Measurements from ENCODE around the gene SLC4A4. TPM values are rescaled to one million over a fixed set of nuclear protein-coding genes. Genes with fewer than 3 reads are reported as not detected.

The SLC4A4 gene
- total RNA-seq, 1 experiment from 2014 or later = 0.92 TPM

DNA sequence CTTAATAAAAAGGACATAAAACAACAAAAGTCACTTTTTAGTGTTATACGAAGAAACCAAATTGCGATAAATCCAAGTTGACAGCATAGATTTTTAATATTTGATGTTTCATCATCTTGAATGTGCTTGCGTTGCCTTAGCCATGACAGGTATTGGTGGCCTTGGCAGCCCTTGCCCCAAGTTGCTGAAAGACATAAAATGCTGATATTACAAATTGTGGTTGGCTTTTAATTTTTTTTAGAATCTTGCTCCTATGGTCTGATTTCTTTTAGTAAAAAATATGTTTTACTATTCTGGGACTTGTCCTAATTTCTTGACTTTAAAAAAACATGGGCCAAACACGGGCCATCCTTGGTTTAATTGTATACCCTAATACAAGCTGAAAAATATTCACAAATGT, 122.6 kb downstream of the SLC4A4 start:
- Mint-ChIP-seq H3K27ac (no peak overlapping the region), H3K36me3 (ENCODE audit: insufficient read depth in 1 of 3, low read depth in 3 of 3) (no peaks in the 10 kb centered on the region), H3K4me1 (peaks cover 4% of the 10 kb centered on the region in 2 experiments; a peak in 2 of 4 replicates), H3K9me3 (no peaks in the 10 kb centered on the region), H3K27me3 (ENCODE audit: low read depth) (no peaks in the 10 kb centered on the region), H3K4me3 (no peak overlapping the region)
- Histone ChIP-seq H2AK5ac (ENCODE audit: insufficient read length, low read length) (no peak overlapping the region), H3K9me3 (ENCODE audit: control insufficient read depth, low read depth, low read length) (no peaks in the 10 kb centered on the region), H3K4ac (ENCODE audit: low read depth, low read length) (no peak overlapping the region), H3K56ac (ENCODE audit: insufficient read length, low read depth, low read length) (no peak overlapping the region), H3K9ac (ENCODE audit: extremely low read depth, insufficient read length, low read length) (no peak overlapping the region), H2BK15ac (ENCODE audit: low read depth, low read length) (no peak overlapping the region), H3K27me3 (ENCODE audit: insufficient read depth, low read length) (no peaks in the 10 kb centered on the region), H4K5ac (ENCODE audit: insufficient read length, low read depth, low read length) (no peak overlapping the region), H3K79me2 (ENCODE audit: insufficient read depth, low read length) (no peaks in the 10 kb centered on the region), H4K20me1 (ENCODE audit: control insufficient read depth, insufficient read depth, insufficient read length) (no peaks in the 10 kb centered on the region), H2AFZ (ENCODE audit: low read length) (no peak overlapping the region), H3K4me1 (ENCODE audit: insufficient read depth, low read length) (no peaks in the 10 kb centered on the region), H3K79me1 (ENCODE audit: insufficient read depth, low read depth, low read length, poor library complexity, severe bottlenecking) (no peaks in the 10 kb centered on the region), H4K91ac (ENCODE audit: insufficient read length, low read depth, low read length) (no peak overlapping the region), H2BK20ac (ENCODE audit: low read depth, low read length, poor library complexity, severe bottlenecking) (no peak overlapping the region), H3K27ac (ENCODE audit: insufficient read length, low read depth, low read length) (no peak overlapping the region), H3K18ac (ENCODE audit: insufficient read length, low read depth, low read length) (no peak overlapping the region), H4K8ac (replicated peaks; ENCODE audit: insufficient read length, low read depth, low read length) (no peak overlapping the region), H3T11ph (ENCODE audit: low read length) (no peak overlapping the region), H2BK120ac (ENCODE audit: low read depth, low read length, poor library complexity, severe bottlenecking) (no peak overlapping the region), H2BK5ac (ENCODE audit: insufficient read length, low read length) (no peak overlapping the region), H3K4me2 (ENCODE audit: insufficient read depth, insufficient read length, low read length) (no peak overlapping the region), H3K23me2 (ENCODE audit: insufficient read length, low read depth, low read length, poor library complexity, severe bottlenecking) (no peaks in the 10 kb centered on the region), H3K14ac (ENCODE audit: insufficient read depth, low read length) (no peak overlapping the region), H2BK12ac (ENCODE audit: insufficient read length, low read depth, low read length) (no peak overlapping the region), H3K23ac (ENCODE audit: insufficient read length, low read depth, low read length) (no peak overlapping the region)
- DNase-seq = no peak
- TF ChIP-seq, protein P1, sequence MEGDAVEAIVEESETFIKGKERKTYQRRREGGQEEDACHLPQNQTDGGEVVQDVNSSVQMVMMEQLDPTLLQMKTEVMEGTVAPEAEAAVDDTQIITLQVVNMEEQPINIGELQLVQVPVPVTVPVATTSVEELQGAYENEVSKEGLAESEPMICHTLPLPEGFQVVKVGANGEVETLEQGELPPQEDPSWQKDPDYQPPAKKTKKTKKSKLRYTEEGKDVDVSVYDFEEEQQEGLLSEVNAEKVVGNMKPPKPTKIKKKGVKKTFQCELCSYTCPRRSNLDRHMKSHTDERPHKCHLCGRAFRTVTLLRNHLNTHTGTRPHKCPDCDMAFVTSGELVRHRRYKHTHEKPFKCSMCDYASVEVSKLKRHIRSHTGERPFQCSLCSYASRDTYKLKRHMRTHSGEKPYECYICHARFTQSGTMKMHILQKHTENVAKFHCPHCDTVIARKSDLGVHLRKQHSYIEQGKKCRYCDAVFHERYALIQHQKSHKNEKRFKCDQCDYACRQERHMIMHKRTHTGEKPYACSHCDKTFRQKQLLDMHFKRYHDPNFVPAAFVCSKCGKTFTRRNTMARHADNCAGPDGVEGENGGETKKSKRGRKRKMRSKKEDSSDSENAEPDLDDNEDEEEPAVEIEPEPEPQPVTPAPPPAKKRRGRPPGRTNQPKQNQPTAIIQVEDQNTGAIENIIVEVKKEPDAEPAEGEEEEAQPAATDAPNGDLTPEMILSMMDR (conservative IDR thresholded peaks at IDR 0.05) = no peak
- WGBS (ENCODE audit: extremely low coverage, insufficient read length, low lambda C conversion rate) = no CpG with 5 or more reads among the region's 4 CpGs

Data from H9 (cell line).